ENCODE measurements around the gene PPP1R12C. TPM values are rescaled to one million over a fixed set of nuclear protein-coding genes. Genes with fewer than 3 reads are reported as not detected.

Gene PPP1R12C
- total RNA-seq, 4 donors from 2014 or later = 30.0 to 149 (median 69.6) TPM

DNA sequence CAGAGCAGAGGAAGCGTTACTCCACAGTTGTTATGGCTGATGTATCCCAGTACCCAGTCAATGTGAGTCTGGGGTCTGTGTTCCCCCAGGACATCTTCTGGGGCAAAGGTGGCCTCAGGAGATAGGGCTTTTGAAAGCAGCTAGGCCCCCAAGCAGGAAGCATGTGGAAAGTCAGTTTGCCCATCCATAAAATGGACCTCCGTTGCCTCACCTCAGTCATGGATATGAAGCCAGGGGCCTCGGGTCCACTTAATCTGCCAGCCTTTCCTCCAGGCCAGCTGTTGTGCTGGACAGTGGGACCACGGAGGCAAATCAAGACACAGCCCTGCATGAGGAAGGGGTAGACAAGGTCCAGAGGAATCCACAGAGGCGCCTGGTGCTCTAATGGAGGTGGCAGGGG lies 38.4 kb downstream of the PPP1R12C start:
- TF ChIP-seq, protein P1, sequence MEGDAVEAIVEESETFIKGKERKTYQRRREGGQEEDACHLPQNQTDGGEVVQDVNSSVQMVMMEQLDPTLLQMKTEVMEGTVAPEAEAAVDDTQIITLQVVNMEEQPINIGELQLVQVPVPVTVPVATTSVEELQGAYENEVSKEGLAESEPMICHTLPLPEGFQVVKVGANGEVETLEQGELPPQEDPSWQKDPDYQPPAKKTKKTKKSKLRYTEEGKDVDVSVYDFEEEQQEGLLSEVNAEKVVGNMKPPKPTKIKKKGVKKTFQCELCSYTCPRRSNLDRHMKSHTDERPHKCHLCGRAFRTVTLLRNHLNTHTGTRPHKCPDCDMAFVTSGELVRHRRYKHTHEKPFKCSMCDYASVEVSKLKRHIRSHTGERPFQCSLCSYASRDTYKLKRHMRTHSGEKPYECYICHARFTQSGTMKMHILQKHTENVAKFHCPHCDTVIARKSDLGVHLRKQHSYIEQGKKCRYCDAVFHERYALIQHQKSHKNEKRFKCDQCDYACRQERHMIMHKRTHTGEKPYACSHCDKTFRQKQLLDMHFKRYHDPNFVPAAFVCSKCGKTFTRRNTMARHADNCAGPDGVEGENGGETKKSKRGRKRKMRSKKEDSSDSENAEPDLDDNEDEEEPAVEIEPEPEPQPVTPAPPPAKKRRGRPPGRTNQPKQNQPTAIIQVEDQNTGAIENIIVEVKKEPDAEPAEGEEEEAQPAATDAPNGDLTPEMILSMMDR (IDR thresholded peaks at IDR 0.05; ENCODE audit: low read depth) = no peak

DNA sequence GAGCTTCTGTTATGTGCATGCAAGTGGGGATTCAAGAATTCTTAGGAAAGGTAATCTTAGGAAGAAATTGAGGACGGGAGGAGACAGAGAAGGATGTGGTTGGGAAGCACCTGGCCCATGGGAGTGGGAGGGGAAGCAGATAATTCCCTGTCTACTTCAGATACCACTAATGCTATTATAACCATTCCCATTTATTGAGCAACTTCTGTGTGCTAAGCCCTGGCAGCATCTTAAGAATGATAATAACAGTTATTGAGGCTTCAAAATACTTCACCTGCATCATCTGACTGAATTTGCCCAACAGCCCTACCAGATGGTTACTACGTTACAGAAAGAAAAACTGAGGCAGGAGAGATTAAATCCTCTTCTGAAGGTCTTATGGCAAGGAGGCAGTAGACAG lies 40.3 kb downstream of the PPP1R12C start:
- TF ChIP-seq, protein P1 (IDR thresholded peaks at IDR 0.05; ENCODE audit: low read depth) = no peak

DNA sequence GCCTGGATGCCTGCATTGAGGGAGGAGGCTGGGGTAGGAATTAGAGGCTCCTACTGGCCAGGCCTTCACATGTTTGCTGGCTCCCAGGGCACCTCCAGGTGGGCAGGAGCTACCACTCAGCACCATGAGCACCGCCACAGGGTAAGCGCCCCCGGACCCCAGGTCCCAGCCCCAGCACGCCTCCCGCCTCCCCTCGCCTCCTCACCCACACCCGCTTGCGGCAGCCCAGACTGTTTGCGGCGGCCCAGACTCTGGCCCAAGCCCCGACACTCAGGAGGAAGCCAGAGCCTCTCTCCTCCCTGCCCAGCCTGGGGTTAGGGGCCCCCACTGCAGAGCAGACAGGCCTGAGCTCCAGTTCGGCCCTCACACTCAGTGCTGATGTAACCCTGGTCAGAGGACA lies 41.1 kb downstream of the PPP1R12C start:
- TF ChIP-seq, protein P1 (IDR thresholded peaks at IDR 0.05; ENCODE audit: low read depth) = no peak

DNA sequence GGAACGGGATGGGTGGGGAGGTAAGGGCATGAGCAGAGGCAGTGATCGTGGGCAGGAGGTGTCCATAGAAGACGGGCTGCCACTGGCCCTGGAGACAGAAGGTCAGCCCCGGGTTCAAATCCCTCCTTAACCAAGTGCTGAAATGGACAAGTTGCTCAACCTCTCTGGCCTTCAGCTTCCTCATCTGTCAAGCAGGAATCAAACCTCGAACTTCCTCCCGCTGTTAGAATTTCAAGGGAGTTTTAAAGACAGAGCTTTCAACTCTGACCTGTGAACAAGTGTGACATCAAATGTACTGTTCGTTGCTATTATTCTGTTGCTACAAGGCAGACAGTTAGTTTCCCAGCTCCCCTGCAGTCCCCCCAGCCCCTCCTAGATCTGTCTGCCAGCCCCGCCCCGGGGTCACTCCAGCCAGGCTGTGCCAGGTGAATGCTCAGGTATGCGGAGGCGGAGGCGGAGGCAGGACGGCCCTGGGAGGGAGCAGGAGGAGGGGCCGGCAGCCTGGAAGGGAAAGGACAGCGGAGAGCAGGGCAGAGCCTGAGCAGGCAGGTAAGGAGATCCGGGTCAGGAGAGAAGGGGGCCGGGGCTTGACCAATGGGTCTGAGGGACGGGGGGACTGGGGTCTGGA lies 42.0 kb downstream of the PPP1R12C start, which contains the start of gene EPS8L1:
Gene EPS8L1 (plus strand): TSS at position 499 of the 628 bp plus-strand sequence. CDS start 576 bp downstream, outside the sequence.
- TF ChIP-seq, protein P1 (IDR thresholded peaks at IDR 0.05; ENCODE audit: low read depth) = no peak

DNA sequence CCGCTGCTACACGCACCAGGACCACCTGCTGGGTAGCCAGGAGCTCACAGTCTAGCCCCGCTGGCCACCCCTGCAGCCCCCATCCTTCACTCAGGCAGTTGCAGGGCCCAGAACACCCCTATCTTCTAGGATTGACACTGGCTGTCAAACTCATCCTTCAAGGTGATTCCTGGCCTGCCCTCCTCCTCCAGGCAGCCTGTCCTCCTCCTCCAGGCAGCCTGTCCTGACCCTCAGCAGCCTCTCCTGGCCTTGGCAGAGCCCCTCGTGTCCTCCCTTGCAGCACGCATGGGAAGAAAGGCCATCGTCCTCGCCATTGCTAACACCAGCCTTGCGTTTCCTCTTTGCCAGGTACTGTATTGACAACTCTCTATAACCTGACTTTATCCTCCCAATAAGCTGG lies 45.5 kb downstream of the PPP1R12C start:
- TF ChIP-seq, protein P1 (IDR thresholded peaks at IDR 0.05; ENCODE audit: low read depth) = no peak

DNA sequence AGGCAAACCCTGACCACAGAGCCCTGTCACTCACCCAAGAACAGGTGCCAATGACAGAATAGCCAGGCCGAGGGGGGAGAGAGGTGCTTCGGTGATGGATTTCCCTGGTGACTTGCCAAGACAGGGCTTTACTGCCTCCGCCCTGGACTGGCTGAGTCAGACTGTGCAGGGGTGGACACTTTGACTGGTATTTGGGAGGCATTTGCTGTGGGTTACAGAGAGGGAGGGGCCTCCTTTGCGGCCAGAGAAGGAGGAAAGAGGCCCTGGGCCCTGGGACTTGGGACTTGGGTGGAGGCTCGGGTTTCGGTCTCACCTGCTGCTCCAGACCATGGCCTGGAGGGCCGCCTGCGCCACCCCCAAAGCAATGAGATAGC lies 46.3 kb downstream of the PPP1R12C start:
- TF ChIP-seq, protein P1 (IDR thresholded peaks at IDR 0.05; ENCODE audit: low read depth) = no peak

DNA sequence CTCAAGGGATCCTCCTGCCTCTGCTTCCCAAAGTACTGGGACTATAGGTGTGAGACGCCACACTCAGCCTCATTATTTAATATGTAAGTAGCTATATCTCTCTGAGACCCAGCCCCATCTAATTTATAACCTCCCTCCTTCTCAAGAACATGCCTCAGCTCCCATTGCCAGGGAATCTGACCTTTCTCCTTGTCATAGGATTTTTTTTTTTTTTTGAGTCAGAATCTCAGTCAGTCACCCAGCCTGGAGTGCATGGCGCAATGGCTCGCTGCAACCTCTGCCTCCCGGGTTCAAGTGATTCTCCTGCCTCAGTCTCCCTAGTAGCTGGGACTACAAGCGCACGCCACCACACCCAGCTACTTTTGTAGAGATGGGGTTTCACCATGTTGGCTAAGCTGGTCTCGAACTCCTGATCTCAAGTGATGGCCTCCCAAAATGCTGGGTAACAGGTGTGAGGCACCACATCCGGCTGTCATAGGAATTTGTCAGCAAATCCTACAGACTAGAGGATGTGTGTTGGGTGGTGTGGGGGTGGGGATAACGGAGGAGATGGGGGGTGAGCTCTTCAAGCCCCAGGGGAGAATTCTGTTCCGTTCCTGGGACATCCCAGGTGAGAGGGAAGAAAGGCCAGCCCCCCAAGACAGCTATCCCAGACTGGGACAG lies 46.8 kb downstream of the PPP1R12C start:
- TF ChIP-seq, protein P1 (IDR thresholded peaks at IDR 0.05; ENCODE audit: low read depth) = no peak
